HG02938 (cell line): ENCODE measurements around the gene MYCBP2.
"Not testable (repeated sequence)": the region's sequence is repeated elsewhere in the genome, so short reads cannot be mapped to it uniquely, and the experiment has no call there.

Experiments used
- ATAC-seq: cut with Tn5 transposase; IDR thresholded peaks from one replicate; pipeline ENCODE4 v1.9.1; 2021; ENCODE audit warnings: mild to moderate bottlenecking, moderate library complexity; ENCODE audit not compliant: unreplicated experiment

Gene MYCBP2

GRCh38 chr13:77040076-77040475, 286.8 kb downstream of the MYCBP2 start:
- ATAC-seq: no peak

DNA sequence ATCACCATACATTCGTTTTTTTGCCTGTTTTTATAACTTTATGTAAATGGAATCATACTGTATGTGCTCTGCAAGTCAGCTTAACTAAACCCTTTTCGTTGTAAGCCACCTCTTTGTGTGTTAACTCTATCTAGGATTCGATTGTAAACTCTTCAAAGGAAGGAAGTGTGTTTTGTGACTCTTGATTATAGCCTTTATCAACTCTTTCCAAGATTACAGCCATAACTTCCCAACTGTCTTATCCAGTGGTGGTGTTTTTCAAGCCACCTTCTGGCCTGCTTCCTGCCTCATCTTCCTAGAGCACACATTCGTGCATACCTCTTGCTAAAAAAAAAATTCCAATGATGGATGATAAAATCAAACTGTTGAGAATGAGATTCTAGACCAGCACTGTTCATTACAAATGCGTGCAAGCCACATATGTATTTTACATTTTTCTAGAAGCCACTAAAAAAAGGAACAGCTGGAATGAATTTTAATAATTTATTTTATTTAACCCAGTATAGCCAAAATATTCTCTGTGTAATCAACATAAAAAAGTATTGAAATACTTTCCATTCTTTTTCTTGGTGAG, 287.9 kb downstream of the MYCBP2 start:
- no peak for ATAC-seq

DNA sequence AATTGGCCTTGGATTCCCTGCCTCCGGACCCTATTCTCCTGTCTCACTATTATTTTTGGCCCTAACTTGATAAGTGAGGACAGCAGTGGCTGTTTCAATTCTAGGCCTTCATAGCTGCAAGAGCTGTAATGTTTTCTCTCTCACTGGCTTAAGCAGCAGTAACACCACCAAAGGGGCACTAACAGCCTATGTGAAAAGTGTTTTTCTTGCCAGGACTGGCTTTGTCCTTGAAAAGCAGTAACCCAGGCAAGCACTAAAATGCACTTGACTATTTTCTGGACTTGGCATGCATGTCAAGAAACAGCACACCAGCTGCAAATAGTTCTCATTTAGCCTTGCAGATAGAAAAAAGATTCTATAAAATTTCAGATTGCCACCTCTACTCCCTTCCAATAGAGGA, 290.6 kb downstream of the MYCBP2 start:
- ATAC-seq: no peak

- no peak for ATAC-seq
Observed at GRCh38 chr13:77034881-77035280, 292.0 kb downstream of the MYCBP2 start.

GRCh38 chr13:77033717-77034302, 293.1 kb downstream of the MYCBP2 start:
- no peak for ATAC-seq

DNA sequence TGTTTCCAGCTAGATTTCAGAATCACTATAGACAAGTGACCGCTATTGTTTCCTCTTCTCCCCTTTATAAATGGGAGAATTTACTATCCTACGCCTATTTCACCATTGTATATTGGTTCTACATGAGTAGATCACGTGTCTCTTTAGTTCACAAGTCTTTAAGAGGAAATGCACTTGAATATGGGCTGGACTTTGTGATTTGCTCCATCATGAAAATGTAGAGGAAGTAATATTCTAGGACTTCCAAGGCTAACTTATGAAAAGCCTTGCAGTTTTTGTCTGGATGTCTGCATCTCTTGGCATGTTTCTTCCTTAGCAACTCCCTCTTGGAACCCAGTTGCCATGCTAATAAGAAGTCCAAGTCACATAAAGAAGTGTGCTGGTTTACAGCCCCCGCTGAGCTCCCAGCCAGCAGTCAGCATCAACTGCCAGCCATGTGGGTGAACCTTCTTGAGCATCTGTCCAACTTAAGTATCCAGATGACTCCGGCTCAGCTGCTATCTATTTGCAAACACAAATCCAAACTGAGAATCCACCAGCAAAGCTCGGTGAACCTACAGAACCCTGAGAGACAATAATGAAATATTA, 295.1 kb downstream of the MYCBP2 start:
- ATAC-seq: no peak

DNA sequence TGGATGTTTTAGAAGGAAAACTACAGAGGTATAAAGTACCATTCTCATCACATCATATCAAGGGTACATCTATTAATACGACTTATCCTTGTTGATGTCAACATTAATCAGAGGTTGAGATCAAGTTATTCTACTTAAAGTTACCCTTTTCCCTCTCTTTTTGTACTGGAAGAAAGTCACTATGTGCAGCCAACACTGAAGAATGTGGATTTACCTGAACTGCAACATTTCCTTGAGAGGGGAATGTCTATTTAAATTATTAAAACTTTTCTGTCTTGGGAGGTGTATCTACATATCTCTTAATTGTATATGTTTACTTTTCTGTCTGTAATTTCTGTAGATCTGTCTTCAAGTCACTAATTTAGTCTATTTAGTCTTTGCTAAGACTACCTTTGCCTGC, 297.5 kb downstream of the MYCBP2 start:
- no peak for ATAC-seq

- ATAC-seq: no peak
Observed at GRCh38 chr13:77028202-77028601, 298.7 kb downstream of the MYCBP2 start.

DNA sequence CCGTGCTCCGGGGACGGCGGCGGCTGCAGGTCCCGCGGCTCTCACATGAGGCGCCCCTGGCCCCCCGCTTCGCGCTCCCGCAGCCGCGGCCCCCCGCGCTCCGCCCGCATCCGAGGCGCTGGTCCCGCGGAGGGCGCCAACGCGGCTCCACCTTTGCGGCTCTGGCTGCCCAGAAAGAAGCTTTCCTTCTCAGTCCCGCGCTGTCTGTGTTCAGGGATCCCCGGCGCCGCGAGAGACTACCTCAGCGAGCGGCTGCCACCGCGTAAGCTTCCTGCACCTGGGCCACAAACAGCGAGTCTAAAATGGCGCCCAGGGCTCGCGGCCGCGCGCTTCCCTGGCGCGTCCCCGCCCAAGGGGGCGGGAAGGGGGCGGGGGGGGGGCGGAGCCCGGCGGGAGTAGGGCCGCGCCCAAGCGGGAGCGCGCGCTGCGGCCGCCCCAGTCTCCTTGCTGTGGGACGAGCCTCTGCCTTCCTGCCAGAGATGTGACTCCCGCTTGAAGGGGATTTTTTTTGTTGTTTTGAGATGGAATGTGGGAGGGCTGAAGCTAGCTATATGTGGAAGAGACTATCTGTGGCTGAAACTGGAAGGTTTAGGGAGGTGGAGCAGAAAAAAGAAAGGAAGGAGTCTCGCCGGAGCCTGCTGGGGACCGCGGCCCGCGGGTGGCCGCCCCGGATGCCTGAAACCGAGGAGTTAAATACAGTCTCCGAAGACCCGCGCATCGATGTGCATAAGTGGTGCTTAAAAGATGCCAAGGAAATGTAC, 299.9 kb downstream of the MYCBP2 start, which contains the start of gene FBXL3:
Gene FBXL3 (minus strand): TSS at position 299 of the 761 bp plus-strand sequence. CDS start 5,299 bp downstream, outside the sequence.
- ATAC-seq: peak; percentile 55

GRCh38 chr13:77026255-77026860, 300.5 kb downstream of the MYCBP2 start:
- peak; percentile 44 for ATAC-seq

- ATAC-seq: no peak
Observed at GRCh38 chr13:77022341-77022740, 304.6 kb downstream of the MYCBP2 start.

- ATAC-seq: no peak
Observed at GRCh38 chr13:77019756-77020155, 307.1 kb downstream of the MYCBP2 start.

GRCh38 chr13:77016888-77017623, 309.8 kb downstream of the MYCBP2 start:
- ATAC-seq: no peak

DNA sequence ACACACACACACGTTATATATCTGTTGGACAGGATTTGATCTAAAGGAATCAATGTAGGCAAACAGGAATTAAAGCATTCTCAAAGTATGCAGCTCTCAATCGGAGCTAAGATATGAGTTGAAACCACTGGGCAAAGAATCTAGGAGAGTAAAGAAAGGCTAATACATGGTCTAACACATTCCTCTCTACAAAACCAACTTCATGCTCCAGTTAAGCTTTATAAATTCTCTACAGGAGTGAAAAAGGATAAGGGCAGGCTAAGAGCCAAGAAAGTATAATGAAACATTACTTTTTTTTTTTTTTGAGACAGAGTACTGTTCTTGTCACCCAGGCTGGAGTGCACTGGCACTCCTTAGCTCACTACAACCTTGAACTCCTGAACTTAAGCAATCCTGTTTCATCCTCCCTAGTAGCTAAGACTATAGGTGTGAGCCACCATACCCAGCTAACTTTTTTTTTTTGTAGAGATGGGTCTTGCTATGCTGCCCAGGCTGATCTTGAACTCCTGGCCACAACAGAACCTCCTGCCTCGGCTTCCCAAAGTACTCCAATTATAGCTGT, 310.6 kb downstream of the MYCBP2 start:
- ATAC-seq: no peak

DNA sequence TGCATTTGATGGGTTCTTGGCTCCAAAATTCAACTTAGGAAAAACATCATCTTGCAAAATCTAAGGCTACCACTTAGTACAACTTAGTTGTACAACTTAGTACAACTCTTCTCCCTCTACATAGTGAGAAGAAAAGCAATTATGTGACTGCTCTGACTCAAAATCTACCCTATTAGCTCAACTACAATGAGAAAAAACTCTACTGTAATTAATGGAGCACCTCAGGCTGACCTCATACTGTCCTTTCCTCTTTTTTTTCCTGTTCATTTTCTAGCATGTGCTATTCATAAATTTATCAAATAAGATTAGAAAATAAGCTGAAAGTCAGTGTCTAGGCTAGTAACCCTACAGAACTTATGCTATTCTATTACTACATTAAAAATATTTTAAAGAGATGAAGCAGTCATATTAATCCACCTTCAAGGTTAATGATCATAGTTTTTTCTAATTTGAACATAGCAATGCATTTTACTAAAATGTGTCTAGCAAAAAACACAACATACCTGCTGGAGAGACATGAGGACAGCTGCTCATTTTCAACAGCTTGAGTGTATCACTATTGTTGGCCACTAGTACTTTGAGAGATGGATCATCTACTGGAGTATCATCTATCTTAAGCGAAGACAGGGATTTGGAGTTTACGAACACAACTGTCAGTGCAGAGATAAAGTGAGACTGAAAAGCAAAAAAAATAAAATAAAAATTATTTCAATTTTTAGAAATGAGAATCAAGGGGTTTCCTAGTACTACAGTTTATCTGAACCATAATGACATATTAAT, 311.8 kb downstream of the MYCBP2 start:
- ATAC-seq: no peak

DNA sequence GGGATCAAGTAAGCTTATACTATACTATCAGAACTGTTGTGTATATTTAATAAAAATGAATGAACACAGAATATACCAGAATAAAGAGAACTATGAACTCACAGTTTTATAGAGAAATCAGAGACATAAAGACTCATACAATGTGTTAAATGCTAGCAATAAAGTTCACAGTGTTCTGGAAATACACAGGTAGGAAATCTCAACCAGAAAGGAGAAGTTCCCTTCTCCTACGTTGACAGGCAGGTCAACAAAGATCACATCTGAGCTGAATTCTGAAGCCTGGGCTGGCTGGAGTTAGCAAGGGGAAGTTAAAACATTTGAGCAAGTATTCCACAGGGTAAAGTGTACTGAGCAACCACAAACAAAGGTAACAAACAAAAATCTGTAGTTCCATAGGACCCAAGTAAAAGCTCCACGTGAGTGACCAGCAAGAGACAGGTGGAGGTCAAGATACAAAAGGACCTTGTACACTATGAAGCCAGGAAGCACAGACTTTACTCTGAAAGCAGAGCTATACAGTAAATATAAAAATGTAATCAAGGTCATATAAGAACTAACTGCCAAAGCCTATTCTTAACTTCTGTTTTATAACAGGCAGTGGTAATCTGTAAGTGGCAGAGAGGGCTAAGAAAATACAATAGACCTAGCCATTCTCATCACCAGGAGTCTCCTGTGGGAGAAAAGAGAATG, 312.9 kb downstream of the MYCBP2 start:
- ATAC-seq: no peak

DNA sequence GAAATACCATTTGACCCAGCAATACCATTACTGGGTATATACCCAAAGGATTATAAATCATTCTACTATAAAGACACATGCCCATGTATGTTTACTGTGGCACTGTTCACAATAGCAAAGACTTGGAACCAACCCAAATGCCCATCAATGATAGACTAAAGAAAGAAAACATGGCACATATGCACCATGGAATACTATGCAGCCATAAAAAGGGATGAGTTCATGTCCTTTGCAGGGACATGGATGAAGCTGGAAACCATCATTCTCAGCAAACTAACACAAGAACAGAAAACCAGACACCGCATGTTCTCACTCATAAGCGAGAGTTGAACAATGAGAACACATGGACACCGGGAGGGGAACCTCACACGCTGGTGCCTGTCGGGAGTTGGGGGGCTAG, 317.2 kb downstream of the MYCBP2 start:
- ATAC-seq: not testable (repeated sequence)

- ATAC-seq: peak; percentile 53
Observed at GRCh38 chr13:77009011-77009410, 317.9 kb downstream of the MYCBP2 start.

GRCh38 chr13:77008337-77008736, 318.6 kb downstream of the MYCBP2 start:
- peak; percentile 63 for ATAC-seq
